Vagina (tissue), 2 donors: ENCODE measurements around the gene ABCA9. TPM values are rescaled to one million over a fixed set of nuclear protein-coding genes. Genes with fewer than 3 reads are reported as not detected.
A peak's percentile ranks its signal among the peaks of the same experiment; 100 is the strongest.
"Not testable (repeated sequence)": the region's sequence is repeated elsewhere in the genome, so short reads cannot be mapped to it uniquely, and the experiment has no call there.

Experiments
- DNase-seq, 2 donors: peaks; one replicate each; pipeline ENCODE4 v3.0.0-alpha.2; 2017; ENCODE audit errors: extremely low spot score in 2 of 2
- H3K27ac ChIP-seq: fragments of 200-600 bp; sonication (generic); one replicate; pipeline ENCODE4 v1.5.1; 2019
- H3K27me3 ChIP-seq: fragments of 200-600 bp; sonication (generic); one replicate; pipeline ENCODE4 v1.5.1; 2019
- H3K36me3 ChIP-seq, 2 donors: fragments of 200-600 bp; sonication (generic); one replicate each; pipeline ENCODE4 v1.5.1; 2017 to 2019
- H3K4me1 ChIP-seq: fragments of 200-600 bp; sonication (generic); one replicate; pipeline ENCODE4 v1.5.1; 2019
- H3K4me3 ChIP-seq, 2 donors: fragments of 200-600 bp; sonication (generic); 1 replicate in 1 of 2; 2 replicates in 1 of 2; pipeline ENCODE4 v1.5.1; 2016 to 2019
- H3K9me3 ChIP-seq: fragments of 200-600 bp; sonication (generic); one replicate; pipeline ENCODE4 v1.5.1; 2019
- CTCF ChIP-seq, 3 experiments: fragments of 450-650 bp in 2 of 3; fragments of 200-600 bp in 1 of 3; sonication (generic) in 1 of 3; IDR thresholded peaks; one replicate each; pipeline ENCODE4 v1.5.1; 2017 to 2019; ENCODE audit warnings: antibody characterized with exemption in 3 of 3, mild to moderate bottlenecking in 2 of 3, moderate library complexity in 2 of 3
- POLR2A ChIP-seq, 2 donors: fragments of 450-650 bp; IDR thresholded peaks; one replicate each; pipeline ENCODE4 v1.6.1; 2017; ENCODE audit warnings: antibody characterized with exemption in 2 of 2, mild to moderate bottlenecking in 2 of 2, moderate library complexity in 2 of 2
- POLR2AphosphoS5 ChIP-seq, 2 donors: sonication (generic); formaldehyde crosslinking; IDR thresholded peaks; one replicate each; pipeline ENCODE4 v1.9.0; 2017; ENCODE audit warnings: antibody characterized with exemption in 2 of 2, mild to moderate bottlenecking in 2 of 2, low read depth in 1 of 2; ENCODE audit not compliant: insufficient read depth in 1 of 2
- intact Hi-C: fragments of 100-400 bp; cut with DNase I; formaldehyde crosslinking; loops from one replicate; pipeline ENCODE4 v1.15.1; 2023
- total RNA-seq: library from RNA; depleted of rRNA; stranded (reverse); fragments of >200 nt; gene quantifications from one replicate; pipeline ENCODE4 v1.2.3, GENCODE V29; 2016

The ABCA9 gene
- total RNA-seq, 1 donor from 2014 or later = 71.2 TPM

DNA sequence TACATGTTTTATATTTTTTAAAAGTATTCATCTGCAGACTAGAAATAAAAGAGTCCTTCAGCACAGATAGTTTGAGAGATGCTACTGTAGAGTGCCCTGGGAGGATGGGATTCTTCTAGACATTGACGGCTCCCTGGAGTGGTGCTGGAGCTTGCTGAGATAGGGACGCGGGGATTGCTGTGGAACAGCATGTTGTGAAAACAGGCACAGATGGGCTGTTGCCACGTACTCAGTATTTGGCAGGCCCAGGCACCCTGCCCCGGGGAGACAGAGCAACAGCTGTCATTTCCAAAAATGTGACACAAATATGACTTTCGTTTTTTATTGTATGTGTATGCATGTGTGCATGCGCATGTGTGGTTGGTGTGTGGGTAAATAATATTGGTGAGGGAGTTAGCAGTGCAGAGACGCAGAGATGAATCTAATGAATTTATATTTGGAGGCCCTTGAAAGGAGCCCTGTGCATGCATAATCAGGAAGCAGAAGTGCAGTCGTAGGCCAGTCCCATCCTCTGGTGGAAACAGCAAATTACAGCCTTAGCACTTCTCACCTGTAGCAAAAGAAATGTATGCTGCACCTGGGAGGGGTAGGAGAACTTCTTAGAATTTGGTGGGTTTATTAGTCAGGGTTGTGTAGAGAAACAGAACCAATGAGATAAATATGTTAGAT, 99.4 kb downstream of the ABCA9 start:
- Histone ChIP-seq H3K4me1 (no peaks in the 10 kb centered on the region), H3K4me3 (no peak overlapping the region), H3K36me3 (no peaks in the 10 kb centered on the region), H3K27me3 (no peaks in the 10 kb centered on the region), H3K27ac (no peak overlapping the region), H3K9me3 (no peaks in the 10 kb centered on the region)
- intact Hi-C loops = no loop called here
- no peak for DNase-seq
- TF ChIP-seq CTCF (IDR thresholded peaks at IDR 0.05) (no peak), POLR2A (IDR thresholded peaks at IDR 0.05) (no peak)

DNA sequence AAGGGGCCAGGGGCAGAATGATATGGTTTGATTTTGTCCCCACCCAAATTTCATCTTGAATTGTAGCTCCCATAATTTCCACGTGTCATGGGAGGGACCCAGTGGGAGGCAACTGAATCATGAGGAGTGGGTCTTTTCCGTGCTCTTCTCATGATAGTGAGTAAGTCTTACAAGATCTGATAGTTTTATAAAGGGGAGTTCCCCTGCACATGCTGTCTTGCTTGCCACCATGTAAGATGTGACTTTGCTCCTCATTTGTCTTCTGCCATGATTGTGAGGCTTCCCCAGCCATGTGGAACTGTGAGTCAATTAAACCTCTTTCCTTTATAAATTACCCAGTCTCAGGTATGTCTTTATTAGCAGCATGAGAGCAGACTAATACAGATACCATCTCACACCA, 101.6 kb downstream of the ABCA9 start:
- H3K36me3 ChIP-seq, H3K9me3 ChIP-seq, H3K27me3 ChIP-seq, H3K27ac ChIP-seq, intact Hi-C loops, H3K4me1 ChIP-seq, DNase-seq, H3K4me3 ChIP-seq: not testable (repeated sequence)

GRCh38 chr17:68957944-68958343, 102.8 kb downstream of the ABCA9 start:
- no peak overlapping the region for H3K27ac ChIP-seq
- DNase-seq = no peak
- TF ChIP-seq POLR2AphosphoS5 (IDR thresholded peaks at IDR 0.05; ENCODE audit: insufficient read depth in 1 of 2, low read depth in 1 of 2) = no peak
- no peak for TF ChIP-seq CTCF (IDR thresholded peaks at IDR 0.05)
- TF ChIP-seq POLR2A (IDR thresholded peaks at IDR 0.05) = no peak
- intact Hi-C loops = no loop called here
- H3K27me3 ChIP-seq = no peaks in the 10 kb centered on the region
- H3K4me1 ChIP-seq = no peaks in the 10 kb centered on the region
- H3K36me3 ChIP-seq = no peaks in the 10 kb centered on the region
- H3K4me3 ChIP-seq = no peak overlapping the region
- H3K9me3 ChIP-seq = no peaks in the 10 kb centered on the region

GRCh38 chr17:68955181-68955841, 105.4 kb downstream of the ABCA9 start, which contains the start of gene ABCA8:
Gene ABCA8, minus strand, starts transcription at chr17:68955392. Its CDS starts 13,358 bp downstream, at chr17:68942034.
- Histone ChIP-seq H3K36me3 (no peaks in the 10 kb centered on the region), H3K9me3 (no peaks in the 10 kb centered on the region), H3K4me1 (no peaks in the 10 kb centered on the region), H3K27me3 (no peaks in the 10 kb centered on the region), H3K27ac (peak within 1 kb of the TSS; percentile 53), H3K4me3 (peak within 1 kb of the TSS; percentile 33 to 41)
- intact Hi-C loops = no loop called here
- TF ChIP-seq POLR2AphosphoS5 (IDR thresholded peaks at IDR 0.05; ENCODE audit: insufficient read depth in 1 of 2, low read depth in 1 of 2) = no peak
- DNase-seq = no peak

DNA sequence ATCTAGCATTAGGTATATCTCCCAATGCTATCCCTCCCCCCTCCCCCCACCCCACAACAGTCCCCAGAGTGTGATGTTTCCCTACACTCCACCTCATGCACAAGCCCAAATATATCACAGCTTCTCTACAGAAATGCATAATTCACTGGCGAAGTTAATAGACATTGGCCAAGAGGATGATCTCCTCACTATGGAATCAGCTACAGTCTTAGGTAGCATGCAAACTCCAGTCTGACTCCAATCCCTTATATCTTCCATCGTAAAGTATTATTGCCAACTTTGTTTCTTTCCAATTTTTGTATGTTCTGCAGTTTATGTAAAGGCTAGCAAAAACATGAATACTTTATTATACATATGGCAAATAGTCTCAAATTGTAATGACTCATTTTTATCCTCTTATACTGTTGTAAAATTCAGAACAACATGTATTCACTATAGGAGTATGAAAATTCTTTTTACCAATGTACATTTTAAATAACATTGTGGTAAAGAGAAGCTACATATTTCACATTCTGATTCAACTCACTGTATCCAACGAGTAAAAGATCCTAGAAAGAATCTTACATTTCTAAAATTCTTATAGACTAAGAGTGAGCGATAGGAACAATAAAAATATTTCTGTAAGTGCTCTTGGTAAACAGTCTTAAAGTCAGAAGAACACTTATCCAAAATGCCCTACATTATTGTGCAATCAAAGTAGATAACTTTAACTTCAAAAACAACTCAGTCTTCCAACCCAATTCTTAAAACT, 106.4 kb downstream of the ABCA9 start:
- DNase-seq = no peak
- Histone ChIP-seq H3K4me3 (peak overlapping the region; percentile 33 to 41), H3K27me3 (no peaks in the 10 kb centered on the region), H3K36me3 (no peaks in the 10 kb centered on the region), H3K9me3 (no peaks in the 10 kb centered on the region), H3K4me1 (no peaks in the 10 kb centered on the region), H3K27ac (peak overlapping the region; percentile 53)
- intact Hi-C loops = no loop called here
- TF ChIP-seq POLR2A (IDR thresholded peaks at IDR 0.05) (no peak), POLR2AphosphoS5 (IDR thresholded peaks at IDR 0.05; ENCODE audit: insufficient read depth in 1 of 2, low read depth in 1 of 2) (no peak), CTCF (IDR thresholded peaks at IDR 0.05) (no peak)
